GM12872 (cell line): Measurements from ENCODE around the gene CAMK1D.

Source experiments
- CTCF ChIP-seq: IDR thresholded peaks from 3 replicates; pipeline ENCODE4 v1.5.1; 2011; ENCODE audit warnings: low read depth, mild to moderate bottlenecking, low read length, moderate library complexity; ENCODE audit not compliant: insufficient read depth

The CAMK1D gene

GRCh38 chr10:12572281-12572680 lies 222.9 kb downstream of the CAMK1D start:
- TF ChIP-seq CTCF: no peak

GRCh38 chr10:12577610-12578009 lies 228.3 kb downstream of the CAMK1D start:
- TF ChIP-seq CTCF: no peak

- TF ChIP-seq CTCF: no peak
Observed at GRCh38 chr10:12579954-12580858, 230.9 kb downstream of the CAMK1D start.

GRCh38 chr10:12583891-12584595 lies 234.7 kb downstream of the CAMK1D start:
- no peak for TF ChIP-seq CTCF

GRCh38 chr10:12586741-12587140 lies 237.4 kb downstream of the CAMK1D start:
- TF ChIP-seq CTCF: no peak

GRCh38 chr10:12587451-12587888 lies 238.1 kb downstream of the CAMK1D start:
- no peak for TF ChIP-seq CTCF

GRCh38 chr10:12588091-12588860 lies 238.9 kb downstream of the CAMK1D start:
- TF ChIP-seq CTCF: no peak
